GM10266 (cell line): Measurements from ENCODE around the gene KCNQ1OT1.

Experiments
- DNase-seq: peaks from one replicate; pipeline ENCODE4 v3.0.0; 2012; ENCODE audit errors: extremely low spot score
- TF ChIP-seq, protein P1 (sequence below): IDR thresholded peaks from 2 replicates; pipeline ENCODE4 v1.5.1; 2012; ENCODE audit warnings: mild to moderate bottlenecking, low read depth; ENCODE audit not compliant: control insufficient read depth, insufficient read depth; ENCODE audit errors: missing control alignments

KCNQ1OT1 gene

GRCh38 chr11:2590131-2590964, 109.4 kb downstream of the KCNQ1OT1 start:
- DNase-seq, result peak; percentile 15
- TF ChIP-seq, protein P1, sequence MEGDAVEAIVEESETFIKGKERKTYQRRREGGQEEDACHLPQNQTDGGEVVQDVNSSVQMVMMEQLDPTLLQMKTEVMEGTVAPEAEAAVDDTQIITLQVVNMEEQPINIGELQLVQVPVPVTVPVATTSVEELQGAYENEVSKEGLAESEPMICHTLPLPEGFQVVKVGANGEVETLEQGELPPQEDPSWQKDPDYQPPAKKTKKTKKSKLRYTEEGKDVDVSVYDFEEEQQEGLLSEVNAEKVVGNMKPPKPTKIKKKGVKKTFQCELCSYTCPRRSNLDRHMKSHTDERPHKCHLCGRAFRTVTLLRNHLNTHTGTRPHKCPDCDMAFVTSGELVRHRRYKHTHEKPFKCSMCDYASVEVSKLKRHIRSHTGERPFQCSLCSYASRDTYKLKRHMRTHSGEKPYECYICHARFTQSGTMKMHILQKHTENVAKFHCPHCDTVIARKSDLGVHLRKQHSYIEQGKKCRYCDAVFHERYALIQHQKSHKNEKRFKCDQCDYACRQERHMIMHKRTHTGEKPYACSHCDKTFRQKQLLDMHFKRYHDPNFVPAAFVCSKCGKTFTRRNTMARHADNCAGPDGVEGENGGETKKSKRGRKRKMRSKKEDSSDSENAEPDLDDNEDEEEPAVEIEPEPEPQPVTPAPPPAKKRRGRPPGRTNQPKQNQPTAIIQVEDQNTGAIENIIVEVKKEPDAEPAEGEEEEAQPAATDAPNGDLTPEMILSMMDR, result no peak

- DNase-seq, result peak; percentile 5
- TF ChIP-seq, protein P1, result no peak
Observed at GRCh38 chr11:2589538-2589934, 110.3 kb downstream of the KCNQ1OT1 start.

DNA sequence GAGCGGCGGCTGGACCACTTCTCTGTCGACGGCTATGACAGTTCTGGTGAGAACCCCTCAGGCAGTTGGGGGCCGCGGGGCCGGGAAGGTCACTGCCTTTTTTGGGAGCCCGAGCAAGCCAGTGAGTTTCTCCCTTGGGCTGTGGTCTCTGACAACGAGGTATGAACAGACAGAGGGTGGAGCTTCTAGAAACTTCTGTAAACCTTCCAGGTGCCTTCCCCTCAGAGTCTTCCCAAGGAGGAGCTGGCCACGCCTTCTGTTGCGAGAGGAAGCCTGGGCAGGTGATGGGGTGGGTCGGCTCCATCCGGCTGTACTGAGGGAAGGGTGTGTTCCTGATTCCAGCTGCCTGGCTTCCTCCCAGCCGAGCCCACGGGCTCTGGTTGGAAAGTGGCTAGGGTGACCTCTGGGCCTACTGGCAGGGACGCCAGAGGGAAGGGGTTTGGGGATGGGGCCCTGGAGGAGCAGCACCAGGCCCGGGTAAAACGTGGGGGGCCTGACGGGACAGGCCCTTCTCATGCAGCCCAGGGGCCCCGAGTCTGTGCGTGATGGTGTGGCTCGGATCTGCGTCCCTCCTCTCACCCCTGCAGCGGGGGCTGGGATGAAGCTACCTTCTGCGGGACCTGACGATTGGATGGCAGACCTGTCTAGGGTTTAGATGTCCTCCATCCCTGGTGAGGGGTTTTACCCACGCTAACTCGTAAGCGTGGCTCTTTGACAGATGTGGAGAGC, 110.8 kb downstream of the KCNQ1OT1 start:
- DNase-seq, result peak; percentile 8
- TF ChIP-seq, protein P1, result no peak

DNA sequence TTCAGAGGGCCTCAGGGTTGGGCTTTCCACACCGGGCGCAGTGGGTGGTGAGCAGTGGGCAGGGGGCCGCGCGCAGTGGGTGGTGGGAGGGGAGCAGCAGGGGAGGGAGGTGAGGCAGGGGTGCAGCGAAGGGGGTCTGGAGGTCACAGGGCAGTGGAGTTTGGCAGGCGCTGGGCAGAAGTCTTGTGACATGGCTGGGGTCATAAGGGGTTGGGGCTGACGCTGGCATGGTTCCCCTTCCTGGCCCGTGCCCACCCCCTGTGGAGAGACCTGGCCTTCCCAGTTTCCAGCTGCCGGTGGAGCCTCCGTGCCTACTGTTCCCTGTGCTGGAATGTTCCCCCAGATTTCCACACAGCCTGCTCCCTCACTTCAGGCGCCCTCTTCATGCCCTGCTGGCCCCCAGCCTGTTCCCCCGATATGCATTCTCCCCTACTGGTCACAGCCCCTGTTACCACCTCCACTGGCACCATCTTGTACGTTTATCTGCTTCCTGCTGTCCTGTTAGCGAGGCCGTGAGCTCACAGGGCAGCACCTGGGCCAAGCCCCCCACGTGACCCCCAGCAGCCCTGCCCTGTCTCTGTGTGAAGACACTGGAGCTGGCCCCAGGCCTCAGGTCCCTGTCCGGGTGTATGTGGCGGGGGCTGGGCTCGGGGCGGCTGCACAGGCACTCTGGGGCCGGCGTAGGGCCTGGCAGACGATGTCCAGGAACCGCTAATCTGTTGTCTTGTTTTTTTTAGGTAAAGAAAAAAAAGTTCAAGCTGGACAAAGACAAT, 111.6 kb downstream of the KCNQ1OT1 start:
- TF ChIP-seq, protein P1, result no peak
- no peak for DNase-seq

DNA sequence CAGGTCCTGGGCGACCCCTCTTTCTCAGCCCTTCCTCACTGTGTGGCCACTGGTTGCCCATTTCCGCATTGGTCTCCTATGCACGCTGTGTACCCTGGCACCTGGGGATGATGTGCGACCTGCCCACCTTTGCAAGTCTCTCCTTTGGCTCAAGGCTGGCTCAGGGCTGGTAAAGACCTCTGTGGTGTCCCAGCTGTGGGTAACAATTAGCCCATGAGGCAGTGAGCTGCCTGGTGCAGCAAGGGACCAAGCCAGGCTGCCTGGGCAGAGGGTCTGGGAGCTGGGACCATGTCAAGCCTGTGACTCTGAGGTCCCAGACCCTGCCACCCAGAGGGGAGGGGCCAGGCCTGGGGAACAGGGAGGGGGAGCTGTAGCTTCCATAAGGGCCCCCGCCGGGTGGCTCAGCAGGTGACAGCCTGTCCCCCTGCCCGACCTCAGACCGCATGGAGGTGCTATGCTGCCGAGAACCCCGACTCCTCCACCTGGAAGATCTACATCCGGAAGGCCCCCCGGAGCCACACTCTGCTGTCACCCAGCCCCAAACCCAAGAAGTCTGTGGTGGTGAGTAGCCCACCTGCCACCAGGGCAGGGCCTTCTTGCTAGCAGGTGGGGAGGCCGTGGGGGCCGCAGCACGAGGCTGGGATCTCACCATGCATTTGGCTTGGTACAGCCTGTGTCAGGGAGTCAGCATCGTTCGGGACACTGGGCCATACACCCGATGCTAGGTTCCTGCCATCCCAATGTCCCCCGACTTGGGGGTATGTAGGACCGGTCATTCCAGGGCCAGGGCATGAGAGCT, 112.5 kb downstream of the KCNQ1OT1 start:
- peak; percentile 16 for DNase-seq
- TF ChIP-seq, protein P1, result no peak

DNA sequence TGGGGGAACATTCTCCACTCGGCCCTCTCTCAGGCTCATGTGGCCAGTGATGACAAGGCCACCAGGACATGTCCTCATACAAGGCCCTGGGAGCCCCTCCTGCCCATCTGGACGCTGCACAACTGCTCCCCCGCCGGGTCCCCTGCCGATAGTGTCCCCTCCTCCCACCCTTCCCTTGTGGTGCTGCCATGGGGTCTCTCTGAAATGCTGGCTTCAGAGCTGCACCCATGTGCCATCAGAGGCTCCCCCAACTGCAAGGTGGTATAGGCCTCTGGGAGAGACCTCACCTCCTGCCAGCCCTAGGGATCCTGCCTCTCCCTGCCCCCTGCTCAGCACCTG, 113.0 kb downstream of the KCNQ1OT1 start:
- no peak for DNase-seq
- TF ChIP-seq, protein P1, result no peak
